HG03354 (cell line): ENCODE results near the gene REST.
"Not testable (repeated sequence)": the region's sequence is repeated elsewhere in the genome, so short reads cannot be mapped to it uniquely, and the experiment has no call there.

Experiments
- ATAC-seq: cut with Tn5 transposase; IDR thresholded peaks from one replicate; pipeline ENCODE4 v1.9.1; 2021; ENCODE audit warnings: mild to moderate bottlenecking; ENCODE audit not compliant: unreplicated experiment, poor library complexity, severe bottlenecking

The REST gene, protein sequence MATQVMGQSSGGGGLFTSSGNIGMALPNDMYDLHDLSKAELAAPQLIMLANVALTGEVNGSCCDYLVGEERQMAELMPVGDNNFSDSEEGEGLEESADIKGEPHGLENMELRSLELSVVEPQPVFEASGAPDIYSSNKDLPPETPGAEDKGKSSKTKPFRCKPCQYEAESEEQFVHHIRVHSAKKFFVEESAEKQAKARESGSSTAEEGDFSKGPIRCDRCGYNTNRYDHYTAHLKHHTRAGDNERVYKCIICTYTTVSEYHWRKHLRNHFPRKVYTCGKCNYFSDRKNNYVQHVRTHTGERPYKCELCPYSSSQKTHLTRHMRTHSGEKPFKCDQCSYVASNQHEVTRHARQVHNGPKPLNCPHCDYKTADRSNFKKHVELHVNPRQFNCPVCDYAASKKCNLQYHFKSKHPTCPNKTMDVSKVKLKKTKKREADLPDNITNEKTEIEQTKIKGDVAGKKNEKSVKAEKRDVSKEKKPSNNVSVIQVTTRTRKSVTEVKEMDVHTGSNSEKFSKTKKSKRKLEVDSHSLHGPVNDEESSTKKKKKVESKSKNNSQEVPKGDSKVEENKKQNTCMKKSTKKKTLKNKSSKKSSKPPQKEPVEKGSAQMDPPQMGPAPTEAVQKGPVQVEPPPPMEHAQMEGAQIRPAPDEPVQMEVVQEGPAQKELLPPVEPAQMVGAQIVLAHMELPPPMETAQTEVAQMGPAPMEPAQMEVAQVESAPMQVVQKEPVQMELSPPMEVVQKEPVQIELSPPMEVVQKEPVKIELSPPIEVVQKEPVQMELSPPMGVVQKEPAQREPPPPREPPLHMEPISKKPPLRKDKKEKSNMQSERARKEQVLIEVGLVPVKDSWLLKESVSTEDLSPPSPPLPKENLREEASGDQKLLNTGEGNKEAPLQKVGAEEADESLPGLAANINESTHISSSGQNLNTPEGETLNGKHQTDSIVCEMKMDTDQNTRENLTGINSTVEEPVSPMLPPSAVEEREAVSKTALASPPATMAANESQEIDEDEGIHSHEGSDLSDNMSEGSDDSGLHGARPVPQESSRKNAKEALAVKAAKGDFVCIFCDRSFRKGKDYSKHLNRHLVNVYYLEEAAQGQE

DNA sequence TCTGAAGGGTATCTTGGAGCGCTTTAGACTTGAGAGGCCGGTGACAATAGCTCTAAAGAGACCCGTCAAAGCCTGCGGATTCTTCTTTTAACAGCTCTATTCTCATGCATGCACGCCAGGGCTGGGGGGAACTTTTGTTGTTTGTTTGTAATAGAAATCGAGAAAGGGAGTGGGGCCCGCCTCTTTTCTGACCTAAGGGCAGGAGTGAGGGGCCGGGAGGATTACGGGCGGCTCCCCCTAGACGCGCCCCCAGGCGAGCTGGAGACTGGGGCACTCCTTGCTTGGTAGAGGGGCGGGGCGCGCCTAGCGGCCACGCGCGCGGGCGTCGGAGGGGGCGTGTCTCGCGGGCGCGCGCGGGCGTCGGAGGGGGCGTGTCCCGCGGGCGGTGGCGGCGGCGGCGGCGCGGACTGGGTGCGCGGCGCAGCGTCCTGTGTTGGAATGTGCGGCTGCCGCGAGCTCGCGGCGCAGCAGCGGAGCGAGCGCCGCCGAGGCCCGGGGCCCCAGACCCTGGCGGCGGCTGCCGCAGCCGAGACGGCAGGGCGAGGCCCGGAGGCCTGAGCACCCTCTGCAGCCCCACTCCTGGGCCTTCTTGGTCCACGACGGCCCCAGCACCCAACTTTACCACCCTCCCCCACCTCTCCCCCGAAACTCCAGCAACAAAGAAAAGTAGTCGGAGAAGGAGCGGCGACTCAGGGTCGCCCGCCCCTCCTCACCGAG, at the start of gene REST:
Gene REST, plus strand, starts transcription at position 412 of the 717 bp plus-strand sequence. CDS start 2,739 bp downstream, outside the sequence.
- ATAC-seq = peak; percentile 43

DNA sequence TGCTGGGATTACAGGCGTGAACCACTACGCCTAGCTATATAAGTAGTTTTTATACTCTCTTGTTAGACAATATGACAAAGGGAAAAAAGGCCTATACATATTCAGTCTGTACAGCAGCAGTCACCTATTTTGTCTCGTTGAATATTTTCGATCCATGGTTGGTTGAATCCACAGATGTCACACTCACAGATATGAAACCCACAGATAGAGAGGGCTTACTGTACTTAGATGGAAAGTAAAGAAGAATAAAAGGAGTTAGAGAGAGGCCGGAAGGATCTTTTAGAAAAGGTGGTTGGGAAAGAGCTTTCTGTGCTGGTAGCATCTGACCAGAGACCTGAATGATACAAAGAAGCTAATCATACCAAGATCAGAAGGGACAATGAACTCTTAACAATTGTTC, 47.9 kb upstream of the REST start:
- peak; percentile 64 for ATAC-seq

DNA sequence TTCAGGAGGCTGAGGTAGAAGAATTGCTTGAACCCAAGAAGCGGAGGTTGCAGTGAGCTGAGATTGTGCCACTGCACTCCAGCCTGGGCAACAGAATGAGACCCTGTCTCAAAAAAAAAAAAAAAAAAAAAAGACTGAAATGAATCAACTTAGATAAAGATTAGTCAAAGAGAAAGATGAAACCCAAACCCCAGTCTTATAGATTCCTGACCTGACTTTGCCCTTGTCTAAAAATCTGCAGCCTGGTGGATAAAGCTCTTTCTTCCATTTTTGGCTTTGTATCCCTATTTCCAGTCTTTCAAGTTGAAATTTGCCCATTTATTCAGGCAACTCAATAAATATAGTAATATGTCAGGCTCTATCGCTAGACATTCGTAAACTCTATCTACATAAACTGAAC, 46.9 kb upstream of the REST start:
- ATAC-seq = peak; percentile 43

DNA sequence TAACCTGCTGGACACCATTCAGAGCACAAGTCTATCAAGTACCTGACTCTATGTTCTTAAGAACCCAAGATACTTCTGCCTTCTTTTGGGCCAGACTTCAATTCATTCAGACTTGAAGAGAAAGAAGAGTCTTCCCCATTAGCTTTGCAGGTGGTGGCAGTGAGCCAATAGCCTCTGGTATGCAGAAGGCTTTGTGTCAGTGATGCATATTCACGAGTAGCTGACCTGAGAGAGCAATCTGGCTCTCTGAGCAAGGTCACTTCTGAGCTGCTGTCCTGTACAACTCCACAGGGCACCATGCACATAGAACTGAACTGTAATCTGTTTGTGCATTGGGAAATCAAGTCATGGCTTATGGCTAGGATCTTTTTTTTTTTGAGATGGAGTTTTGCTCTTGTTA, 46.3 kb upstream of the REST start:
- ATAC-seq = no peak

DNA sequence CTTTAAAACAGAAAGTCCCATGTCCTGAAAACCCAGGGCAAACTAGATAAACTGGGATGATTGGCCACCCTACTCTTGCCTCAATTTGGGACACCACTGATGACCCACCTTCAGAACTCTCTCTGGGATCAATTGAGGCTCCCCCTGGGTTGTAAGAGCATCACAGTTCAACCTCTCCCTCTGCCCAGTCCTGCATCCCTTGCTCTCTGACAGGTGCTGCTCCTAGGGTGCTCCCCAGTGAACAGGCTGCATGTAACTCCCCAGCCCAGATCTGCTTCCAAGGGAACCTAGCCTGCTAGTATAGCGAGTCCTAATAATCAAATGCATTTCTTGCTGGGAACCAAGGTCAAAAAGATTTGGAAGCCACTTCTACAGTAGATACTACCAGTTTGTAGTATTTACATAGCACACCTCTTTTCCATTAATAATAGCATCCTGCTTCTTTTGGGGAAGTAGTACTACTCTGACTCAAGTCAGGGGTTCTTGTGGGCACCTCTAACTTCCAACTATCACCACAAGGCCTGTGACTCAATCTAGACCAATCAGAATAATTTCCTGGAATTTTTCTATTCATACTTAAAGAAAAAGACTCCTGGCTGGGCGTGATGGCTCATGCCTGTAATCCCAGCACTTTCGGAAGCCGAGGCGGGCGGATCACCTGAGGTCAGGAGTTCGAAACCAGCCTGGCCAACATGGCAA, 44.1 kb upstream of the REST start:
- no peak for ATAC-seq

DNA sequence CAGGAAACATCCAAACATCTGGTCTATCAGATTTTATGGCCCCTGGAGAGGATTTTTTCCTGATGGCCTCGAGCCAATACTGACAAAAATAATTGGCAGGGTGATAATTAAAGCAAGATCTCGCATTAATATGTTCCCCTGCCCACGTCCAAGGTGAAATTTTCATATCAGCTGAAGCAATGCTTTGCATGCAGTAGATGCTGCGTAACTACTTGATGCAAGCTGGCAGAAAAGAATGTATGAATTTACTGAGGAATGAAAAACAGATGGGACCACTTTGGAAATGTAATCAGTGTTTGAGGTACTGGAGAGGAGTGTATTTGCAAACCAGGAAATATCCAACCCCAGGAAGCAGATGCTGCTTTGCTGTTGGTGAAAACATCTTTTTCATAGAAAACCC, 36.8 kb upstream of the REST start:
- no peak for ATAC-seq

DNA sequence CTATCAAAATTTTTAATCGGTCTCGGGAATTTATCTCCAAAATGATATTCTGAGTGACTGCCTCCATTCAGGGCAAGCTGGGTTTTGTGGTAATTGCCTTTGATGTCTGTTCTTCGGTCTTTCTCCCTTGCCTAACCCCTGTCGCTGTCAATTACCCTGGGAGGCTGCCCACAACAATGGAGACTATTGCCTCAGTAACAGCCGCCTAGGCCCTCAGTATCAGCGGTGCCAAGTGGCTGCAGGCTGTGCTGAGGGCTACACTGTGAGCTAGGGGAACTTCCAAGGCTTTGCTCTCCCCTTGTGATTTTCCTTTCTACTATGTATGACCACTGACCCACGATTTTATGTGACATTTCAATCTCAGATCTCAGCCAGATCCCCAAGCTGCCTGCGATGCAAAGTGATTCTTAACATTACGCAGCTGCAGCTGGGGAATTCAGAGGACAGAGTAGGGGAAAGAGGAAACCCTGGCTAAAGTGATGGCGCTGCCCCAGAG, 36.3 kb upstream of the REST start:
- no peak for ATAC-seq

DNA sequence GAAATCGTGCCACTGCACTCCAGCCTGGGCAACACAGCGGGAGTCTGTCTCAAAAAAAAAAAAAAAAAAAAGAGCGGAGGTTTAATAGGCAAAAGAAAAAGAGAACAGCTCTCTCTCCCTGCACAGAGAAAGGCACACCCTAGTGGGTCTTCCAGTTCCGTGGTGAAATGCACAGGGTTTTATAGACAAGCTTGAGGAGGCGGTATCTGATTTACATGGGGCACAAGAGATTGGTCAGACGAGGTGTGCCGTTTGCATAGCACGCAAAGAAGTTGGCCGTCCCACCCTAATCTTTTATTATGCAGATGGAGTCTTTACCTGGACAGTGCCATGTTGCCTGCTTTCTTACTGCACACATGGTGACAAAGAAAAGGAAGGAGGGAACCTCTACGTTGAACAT, 33.5 kb upstream of the REST start:
- no peak for ATAC-seq

DNA sequence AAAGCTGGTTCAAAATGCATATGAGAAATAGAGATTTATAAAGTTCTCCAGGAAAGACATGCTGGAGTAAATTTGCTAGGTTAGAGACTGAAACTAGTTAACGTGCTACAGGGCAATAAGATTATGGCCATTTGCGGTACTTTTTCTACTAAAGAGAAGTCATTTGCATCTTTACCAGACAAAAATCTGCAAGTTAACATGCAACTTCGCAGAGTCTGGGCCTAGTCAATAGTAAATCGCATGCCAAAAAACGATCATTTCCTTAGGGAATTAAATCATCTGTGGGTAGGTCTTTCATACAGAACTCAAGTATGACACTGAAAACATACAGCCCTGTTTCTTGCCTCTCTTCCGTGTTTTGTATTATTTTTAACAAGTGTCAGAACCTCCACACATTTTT, 32.8 kb upstream of the REST start:
- ATAC-seq = no peak

DNA sequence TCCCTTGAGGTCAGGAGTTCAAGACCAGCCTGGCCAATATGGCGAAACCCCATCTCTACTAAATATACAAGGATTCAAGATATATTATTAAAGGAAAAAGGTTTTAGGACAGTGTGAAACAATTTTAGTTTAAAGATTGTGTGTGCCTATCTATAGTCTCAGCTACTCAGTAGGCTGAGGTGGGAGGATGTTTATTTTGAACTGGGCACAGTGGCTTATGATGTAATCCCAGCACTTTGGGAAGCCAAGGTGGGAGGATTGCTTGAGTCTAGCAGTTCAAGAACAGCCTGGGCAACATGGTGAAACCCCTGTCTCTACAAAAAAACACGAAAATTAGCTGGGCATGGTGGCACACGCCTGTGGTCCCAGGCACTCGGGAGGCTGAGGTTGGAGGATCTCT, 31.4 kb upstream of the REST start:
- ATAC-seq = no peak

DNA sequence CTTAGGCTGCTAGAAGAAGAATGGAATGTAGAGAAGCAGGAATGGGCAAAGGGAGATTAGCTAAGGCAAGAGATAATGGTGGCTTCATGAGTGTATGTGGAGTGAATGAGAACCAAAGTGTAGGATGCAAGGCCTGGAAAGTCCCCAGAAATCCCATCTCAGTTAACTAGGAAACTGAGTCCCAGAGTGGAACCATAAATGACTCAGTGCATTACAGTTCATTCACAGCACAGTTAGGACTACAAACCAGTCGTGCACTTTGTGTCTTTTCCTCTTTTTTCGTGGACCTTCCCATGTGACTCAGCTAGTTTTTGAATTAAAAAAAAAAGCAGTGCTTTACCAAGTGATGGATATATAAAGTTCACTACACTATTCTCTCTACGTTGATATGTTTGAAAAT, 27.7 kb upstream of the REST start:
- ATAC-seq = no peak

DNA sequence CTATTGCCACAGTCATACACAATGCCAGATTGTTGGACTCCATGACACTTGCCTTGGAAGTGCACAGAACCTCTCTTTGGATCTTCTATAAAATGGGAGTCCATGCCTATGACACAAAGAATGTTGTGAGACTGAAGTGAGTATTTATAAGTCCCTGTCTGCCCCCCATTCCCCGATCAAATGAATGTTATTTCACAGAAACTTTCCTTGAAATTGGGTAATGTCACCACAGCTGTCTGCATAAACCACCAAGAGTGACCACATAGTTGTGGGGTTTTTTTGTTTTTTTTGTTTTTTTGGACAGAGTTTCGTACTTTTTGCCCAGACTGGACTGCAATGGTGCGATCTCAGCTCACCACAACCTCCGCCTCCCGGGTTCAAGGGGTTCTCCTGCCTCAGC, 27.1 kb upstream of the REST start:
- ATAC-seq = no peak

DNA sequence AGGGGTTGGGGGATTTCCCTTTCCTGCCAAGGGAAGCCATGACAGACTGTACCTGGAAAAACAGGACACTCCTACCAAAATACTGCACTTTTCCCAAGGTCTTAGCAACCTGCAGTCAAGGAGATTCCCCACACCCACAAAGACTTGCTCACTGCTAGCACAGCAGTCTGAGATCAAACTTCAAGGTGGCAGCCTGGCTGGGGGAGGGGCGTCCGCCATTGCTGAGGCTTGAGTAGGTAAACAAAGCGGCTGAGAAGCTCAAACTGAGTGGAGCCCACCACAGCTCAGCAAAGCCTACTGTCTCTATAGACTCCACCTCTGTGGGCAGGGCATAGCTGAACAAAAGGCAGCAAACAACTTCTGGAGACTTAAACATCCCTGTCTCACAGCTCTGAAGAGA, 23.2 kb upstream of the REST start:
- ATAC-seq = not testable (repeated sequence)

DNA sequence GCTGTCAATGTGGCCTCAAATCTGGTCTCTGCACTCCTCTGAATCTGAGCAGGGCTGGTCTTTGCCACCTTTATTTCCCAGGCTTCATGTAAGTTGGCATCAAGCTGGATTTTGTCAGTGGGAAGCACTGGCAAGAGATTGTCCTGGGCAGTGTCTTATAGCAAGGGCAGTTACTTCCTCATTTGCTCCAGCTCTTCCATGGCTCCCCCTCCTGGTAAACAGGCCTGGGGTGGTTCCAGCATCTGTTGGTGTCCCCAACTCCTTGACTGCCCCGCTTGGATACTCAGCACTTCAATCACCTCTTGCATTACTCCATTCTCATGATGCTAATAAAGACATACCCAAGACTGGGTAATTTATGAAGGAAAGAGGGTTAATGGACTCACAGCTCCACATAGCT, 15.0 kb upstream of the REST start:
- no peak for ATAC-seq

DNA sequence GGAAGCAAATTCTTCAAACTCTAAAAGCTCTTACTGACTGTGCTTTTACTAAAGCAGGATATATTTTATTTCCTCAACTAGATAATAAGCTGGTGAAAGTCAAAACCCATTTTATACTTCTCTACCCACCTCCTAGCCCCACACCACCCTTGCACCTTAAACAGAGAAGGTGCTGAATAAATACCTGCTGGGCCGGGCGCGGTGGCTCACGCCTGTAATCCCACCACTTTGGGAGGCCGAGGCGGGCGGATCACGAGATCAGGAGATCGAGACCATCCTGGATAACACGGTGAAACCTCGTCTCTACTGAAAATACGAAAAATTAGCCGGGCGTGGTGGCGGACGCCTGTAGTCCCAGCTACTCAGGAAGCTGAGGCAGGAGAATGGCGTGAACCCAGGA, 9.9 kb upstream of the REST start:
- not testable (repeated sequence) for ATAC-seq

DNA sequence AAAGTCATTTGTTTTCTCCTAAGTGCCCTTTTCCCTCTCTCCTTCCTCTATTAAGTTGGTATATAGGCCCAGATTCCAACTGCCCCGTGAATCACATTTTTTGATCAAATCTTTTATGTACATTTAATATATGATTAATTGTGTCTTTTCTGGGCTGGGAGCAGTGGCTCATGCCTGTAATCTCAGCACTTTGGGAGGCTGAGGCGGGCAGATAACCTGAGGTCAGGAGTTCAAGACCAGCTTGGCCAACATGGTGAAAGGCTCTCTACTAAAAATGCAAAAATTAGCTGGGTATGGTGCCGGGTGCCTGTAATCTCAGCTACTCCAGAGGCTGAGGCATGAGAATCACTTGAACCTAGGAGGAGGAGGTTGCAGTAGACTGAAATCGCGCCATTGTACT, 7.5 kb upstream of the REST start:
- ATAC-seq = not testable (repeated sequence)

DNA sequence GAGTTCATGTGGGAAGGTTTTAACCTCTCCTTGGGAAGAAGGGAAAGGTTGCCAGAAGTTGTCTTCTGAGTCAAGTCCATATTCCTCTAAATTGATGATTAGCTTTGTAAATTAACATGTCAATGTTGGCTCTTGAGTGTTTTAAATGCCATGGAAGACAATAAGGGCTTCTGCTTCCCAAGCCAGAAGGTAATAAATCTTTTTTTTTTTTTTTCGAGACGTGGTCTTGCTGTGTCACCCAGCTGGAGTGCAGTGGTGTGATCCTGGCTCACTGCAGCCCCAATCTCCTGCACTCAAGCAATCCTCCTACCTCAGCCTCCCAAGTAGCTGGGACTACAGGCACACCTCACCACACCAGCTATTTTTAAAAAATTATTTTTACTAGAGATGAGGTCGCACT, 5.0 kb upstream of the REST start:
- no peak for ATAC-seq

DNA sequence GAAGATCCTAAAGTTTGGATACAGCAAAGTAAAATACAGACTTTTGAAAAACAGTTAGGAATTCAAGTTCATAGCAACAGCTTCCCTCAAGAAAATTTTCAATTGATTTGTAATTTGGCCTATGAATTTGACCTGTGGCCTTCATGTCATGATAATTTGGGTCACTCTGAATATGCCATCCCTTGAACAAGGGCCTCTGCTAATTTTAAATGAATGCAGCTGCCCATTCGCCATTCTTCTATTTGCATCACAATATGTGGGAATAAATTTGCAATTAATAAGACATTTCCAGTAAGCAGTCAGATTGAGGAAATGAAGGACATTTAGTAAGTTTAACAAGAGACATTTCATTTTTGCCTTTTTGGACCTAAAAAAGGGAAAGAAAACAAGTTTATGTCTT, 1.9 kb upstream of the REST start:
- no peak for ATAC-seq
